Medulla oblongata (tissue), 1 donor: ENCODE results near the gene AUTS2.
A peak's percentile ranks its signal among the peaks of the same experiment; 100 is the strongest.

Source experiments
- DNase-seq: peaks from one replicate; pipeline ENCODE4 v3.0.0-alpha.2; 2015; ENCODE audit errors: extremely low spot score

Gene AUTS2

DNA sequence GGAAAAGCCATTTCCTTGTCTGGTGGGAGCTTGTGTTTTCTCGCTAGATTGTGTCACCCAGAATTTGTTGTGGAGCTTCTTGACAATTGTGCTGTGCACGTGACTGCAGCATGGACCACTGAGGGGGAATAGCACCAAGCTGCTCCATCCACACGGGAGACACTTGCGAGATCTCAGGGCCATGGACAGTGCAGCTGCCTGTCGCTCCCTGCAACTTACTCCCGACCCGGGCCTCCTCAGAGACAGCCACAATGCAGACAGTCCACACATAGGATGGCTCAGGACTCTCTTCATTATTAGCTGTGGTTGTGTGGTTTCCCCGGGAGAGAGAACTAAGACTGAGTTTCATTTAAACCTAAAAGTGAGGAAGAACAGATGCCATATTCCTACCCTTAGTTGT, 860.5 kb downstream of the AUTS2 start:
- no peak for DNase-seq

- DNase-seq, result no peak
Measured at GRCh38 chr7:70459546-70459945, 861.3 kb downstream of the AUTS2 start.

DNA sequence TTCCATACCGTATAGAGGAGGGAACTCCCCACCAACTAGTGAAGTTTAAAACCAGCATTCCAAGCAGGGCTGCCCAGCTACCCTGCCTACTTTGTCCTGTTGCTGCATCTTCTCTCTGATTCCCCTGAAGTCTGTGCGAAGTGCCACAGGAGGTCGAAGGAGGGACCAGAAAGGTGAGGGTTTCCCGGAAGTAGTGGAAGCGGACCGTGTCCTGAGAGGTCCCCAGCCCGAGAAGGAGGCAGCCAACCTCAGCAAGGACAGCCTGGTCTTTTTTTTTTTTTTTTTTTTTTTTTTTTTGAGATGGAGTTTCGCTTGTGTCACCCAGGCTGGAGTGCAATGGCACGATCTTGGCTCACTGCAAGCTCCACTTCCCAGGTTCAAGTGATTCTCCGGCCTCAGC, 861.8 kb downstream of the AUTS2 start:
- DNase-seq, result no peak

DNA sequence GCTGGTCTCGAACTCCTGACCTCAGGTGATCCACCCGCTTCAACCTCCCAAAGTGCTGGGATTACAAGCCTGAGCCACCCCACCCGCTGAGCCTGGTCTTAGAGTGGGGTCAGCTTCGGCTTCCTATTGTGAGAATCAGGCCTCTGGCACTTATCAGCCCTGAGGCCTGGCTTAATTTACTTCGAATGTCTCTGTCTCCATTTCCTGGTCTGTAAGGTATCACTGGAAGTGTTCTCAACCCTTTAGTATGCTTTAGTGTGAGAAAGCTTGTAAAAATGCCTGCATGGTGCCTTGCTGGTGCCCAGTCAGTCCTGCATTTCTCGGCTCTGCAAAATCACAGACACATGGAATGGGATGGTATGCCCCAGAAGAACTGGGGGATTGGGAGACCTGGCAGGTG, 862.3 kb downstream of the AUTS2 start:
- no peak for DNase-seq

GRCh38 chr7:70463352-70463938, 865.2 kb downstream of the AUTS2 start:
- DNase-seq, result no peak

DNA sequence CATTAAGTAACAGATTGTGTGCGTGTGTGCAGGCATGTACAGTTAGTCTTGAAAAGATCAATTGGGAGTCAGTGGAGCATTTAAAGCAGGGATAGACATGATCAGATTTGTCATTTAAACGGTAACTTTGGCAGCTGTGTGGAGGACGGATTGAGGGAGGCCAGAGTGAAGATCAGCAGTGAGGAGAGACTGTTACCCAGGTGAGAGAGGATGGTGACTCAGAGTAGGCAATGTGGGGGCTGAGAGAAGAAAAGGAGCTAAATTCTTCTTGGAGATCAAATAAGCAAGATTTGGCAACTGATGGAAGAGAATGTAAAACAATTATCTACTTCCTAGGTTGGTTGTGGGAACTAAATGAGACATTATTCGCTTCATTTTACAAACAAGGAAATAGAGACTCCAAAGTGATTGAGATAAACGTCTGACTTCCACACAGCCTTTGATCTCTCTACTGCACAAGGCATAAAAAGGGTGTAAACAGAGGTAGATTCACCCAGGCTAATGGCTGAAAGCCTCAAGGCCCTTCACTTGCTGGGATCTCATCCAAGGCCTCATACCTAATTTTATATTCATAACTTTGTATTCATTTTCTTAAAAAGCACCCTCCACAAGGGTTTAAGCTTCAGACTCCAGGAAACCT, 868.6 kb downstream of the AUTS2 start:
- DNase-seq, result no peak

DNA sequence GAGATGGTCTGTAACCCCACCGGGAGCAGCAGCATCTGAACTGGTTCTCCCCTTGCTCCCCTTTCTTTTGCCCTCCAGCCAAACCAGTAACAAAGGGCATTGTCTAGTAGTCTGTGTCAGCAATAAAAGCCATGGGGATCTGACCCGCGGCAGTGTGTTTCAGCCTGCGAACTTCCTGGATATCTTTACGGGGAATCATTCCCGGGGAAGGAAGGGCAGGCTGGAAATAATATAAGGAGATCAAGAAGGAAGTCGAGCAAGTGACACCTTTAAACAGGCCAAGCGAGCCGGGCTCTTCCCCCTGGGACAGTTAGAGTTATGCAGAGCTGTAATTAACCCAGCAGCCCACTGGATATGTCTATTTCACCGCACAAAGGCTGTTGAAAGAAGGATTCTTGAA, 872.5 kb downstream of the AUTS2 start:
- DNase-seq, result peak; percentile 4

DNA sequence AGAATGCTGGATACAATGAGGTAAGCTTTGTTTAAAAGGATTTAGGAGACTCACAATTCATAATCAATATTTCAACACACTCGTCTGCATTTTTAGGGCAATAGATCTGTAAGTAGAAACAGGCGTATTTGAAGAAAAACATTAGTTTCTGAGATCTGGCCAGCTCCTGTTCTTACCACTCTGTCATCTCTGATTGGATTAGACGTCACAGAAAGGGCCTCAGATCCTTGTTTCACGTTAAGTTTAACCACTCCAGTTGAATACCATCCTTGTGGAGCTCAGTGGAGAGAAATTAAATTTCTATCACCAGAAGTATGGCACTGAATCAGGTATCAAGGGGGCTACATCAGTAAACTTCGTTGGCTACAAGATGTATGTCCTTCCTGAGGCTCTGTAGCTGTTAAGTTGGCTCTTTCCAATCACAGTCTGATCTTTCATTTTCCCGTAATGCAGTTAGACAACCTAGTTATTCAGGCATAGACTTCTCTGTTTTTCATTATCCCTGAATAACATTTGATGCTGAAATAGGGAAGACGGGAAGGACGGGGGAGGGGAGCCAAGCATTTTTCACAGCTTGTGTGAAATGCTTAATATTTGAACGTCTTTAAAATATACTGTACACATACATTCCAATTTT, 874.4 kb downstream of the AUTS2 start:
- DNase-seq, result no peak

- DNase-seq, result no peak
Measured at GRCh38 chr7:70474639-70475234, 876.5 kb downstream of the AUTS2 start.

DNA sequence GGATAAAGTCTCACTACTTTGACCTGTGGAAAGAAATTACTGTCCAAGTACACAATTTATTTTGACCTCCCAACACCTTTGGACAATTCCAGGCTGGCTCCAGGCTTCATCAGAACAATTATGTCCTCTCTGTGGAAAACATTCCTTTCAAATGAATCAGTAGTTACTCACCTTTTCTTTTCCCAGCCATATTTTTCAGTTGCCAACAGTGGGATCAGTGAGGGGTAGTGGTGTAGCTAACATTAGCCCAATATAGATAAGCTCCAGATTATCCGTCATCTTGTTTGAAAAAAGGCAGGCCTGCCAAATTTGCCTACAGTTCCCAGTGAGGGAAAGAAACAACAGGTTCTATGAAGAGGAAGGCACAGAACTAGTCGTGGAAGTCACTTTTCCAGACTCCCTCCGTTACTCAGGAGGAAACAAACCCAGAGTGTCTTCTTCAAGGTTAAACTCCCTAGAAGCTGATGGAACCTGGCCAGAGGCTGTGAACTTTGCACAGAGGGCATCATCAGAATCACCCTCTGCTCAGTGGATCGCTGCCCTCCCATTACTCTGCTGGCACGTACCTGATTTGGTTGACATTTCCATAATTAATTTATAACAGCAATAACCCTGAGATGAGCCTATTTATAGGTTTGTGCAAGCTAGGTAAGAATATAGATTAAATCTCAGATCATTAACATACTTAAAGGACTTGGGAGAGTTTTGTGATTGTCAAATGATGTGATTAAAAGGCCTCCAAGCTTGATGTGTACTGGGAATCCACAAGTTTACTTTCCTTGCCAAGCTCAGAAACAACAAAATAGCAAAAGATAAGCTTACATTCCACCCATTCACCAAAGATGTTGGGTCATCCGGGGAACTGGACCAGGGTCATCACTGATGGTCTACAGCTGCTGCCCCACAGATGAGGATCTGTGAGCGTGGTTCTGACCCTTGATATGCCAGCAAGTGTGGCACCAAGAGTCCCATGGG, 879.0 kb downstream of the AUTS2 start:
- DNase-seq, result no peak

GRCh38 chr7:70479153-70480021, 881.1 kb downstream of the AUTS2 start:
- DNase-seq, result no peak

DNA sequence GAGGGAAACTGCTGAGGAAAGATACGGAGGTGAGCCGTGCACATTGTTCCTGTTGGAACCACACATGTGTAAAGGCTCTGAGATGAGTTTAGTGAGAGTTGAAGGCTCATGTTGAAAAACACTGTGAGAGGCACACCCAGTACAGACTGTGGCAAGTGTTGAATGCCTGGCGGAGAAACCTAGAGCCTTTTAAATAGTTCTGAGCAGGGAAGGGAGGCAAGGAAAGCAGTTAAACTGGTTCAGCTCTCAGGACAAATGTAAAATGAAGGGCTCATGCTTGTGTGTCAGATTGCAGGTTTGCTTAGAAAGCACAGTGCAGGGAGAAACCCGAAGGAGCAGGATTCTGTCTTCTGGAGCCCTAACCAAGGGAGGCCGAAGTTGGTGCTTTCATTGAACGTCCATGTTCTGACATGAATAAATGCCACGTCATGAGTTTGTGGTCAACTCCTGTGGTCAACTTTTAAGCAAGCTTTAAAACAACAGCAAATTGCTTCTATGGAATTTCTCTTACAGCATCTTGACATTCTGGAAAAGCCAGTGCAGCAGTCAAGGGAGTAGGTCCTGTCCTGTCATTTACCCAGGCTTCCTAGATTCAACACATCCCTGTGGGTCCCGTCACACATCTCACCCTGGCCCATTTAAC, 882.8 kb downstream of the AUTS2 start:
- no peak for DNase-seq

DNA sequence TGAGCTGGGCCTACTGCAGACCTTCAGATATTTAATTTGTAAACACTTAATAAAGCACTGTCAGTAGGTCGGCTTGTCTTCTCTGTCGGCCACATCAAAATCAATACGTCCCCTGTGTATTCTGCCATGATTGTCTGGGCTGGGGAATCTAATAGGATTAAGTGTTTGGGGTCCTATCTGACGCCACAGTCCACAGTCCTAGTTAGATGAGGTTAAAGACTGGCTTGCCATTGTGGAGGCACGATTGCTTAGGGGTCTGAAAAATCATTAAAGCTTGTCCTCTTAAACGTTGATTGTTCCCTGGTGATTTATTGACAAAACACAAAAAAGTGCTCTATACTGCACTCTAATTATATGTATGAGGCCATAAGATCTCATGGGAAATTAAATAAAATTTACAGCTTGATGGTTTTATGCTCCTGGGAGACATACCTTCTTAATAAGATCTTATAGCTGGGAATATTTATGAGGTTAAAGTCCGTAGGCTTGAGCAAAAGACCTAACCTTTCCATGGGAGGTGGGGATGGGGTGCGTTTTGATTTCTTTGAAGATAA, 883.4 kb downstream of the AUTS2 start:
- no peak for DNase-seq

DNA sequence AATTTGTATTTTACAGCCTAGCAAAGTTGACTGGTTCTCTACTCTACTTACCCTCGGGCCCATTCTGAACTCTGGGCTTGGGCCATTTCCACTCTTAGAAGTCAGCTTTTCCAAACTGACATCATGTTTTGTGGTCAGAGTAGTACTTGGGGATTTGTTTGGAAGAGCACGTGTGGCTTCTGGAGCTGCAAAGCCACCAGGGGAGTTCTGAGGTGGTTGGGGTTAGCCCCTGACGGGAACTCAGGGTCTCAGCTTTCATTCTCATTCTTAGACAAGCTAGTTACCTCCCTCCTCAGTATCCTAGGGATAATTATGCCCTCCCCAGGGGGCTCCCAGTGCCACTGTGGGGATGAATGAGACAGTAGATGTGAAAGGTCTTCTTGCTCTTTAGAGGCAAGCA, 886.0 kb downstream of the AUTS2 start:
- DNase-seq, result no peak

DNA sequence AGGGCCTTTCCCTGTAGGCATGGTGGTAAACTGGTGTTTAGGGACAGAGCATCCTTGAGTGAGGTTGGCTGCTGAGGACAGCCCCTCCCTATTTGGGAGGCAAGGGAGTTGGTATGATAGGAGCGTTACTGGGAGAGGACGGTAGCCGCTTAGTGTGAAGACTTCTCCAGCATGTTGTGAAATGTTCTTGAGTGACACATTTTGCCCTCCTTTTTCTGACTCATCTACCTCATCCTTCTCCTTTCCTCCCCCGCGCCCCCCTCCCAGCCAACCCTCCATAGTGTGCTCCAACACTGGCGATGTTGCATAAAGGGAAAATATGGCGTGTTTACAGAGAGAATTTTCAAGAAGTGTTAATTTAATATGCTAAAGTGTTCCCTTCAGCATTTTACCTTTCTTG, 888.7 kb downstream of the AUTS2 start:
- DNase-seq, result no peak

DNA sequence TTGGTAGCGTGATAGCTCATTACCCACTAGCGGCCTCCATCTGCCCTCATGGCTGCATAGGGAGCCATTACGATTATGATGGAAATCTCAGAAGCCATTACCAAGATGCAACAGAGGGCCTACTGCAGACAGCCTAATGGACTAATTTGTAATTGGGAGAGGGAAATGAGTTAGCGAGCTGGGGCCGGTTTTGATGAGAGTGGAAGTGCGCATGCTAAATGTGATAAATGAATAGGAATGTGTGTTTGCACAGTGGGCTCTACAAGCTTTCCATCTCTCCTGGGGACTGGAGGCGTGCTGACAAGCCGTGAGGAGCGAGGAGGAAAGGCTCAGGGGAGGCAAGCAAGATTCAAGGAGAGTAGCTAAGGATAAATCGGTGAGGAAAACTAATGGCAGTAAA, 889.2 kb downstream of the AUTS2 start:
- no peak for DNase-seq

DNA sequence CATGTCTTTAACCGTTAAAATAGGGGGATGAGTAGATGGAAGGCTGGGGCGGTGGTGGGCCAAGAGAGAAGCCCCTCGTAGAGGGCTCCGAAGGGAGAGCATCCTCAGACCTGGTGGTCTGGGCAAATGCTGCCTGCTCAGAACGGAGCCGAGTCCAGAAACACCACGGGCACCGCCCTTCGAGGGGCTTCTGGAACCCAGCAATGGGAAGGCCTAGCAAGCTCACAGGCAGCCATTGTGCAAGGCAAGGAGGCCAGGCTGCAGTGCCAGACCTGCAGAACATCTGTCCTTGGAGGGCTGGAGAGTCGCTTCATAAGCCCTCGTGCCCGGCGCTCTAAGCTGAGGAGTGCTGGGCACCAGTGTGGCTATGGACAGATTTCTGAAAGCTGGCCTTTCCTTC, 889.6 kb downstream of the AUTS2 start:
- DNase-seq, result no peak

DNA sequence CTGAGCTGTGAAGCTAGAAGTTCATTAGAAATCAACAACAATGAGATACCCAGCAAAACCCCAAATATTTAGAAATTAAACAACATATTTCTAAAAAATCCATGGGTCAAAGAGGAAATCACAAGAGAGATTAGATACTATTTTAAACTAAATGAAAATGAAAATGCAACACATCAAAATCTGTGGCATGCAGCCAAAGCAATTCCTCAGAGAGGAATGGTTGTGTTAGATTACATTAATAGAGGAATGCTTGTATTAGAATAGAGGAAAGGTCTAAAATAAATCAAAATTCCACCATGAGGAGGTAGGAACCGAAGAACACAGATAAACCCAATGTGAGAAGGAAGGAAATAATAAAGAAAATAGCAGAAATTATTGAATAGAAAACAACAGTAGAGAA, 891.5 kb downstream of the AUTS2 start:
- DNase-seq, result no peak

- no peak for DNase-seq
Measured at GRCh38 chr7:70492625-70493024, 894.4 kb downstream of the AUTS2 start.
